ENCODE measurements around the gene ZGPAT.

ZGPAT gene

GRCh38 chr20:63748070-63748933 is 40.5 kb downstream of the ZGPAT start:
- no peak for TF ChIP-seq CTCF (IDR thresholded peaks at IDR 0.05)

GRCh38 chr20:63748934-63749270 is 41.1 kb downstream of the ZGPAT start:
- no peak for TF ChIP-seq CTCF (IDR thresholded peaks at IDR 0.05)

- no peak for TF ChIP-seq CTCF (IDR thresholded peaks at IDR 0.05)
Measured at GRCh38 chr20:63749597-63750508, 42.0 kb downstream of the ZGPAT start.

GRCh38 chr20:63750807-63751470 is 43.1 kb downstream of the ZGPAT start:
- TF ChIP-seq CTCF (IDR thresholded peaks at IDR 0.05): no peak

GRCh38 chr20:63751471-63752271 is 43.8 kb downstream of the ZGPAT start:
- TF ChIP-seq CTCF (IDR thresholded peaks at IDR 0.05): no peak

- TF ChIP-seq CTCF (IDR thresholded peaks at IDR 0.05): no peak
Measured at GRCh38 chr20:63752411-63753101, 44.7 kb downstream of the ZGPAT start.

All from LNCAP (cell line).